ENCODE data around the gene IL6.
"Not testable (repeated sequence)": the region's sequence is repeated elsewhere in the genome, so short reads cannot be mapped to it uniquely, and the experiment has no call there.

The IL6 gene

DNA sequence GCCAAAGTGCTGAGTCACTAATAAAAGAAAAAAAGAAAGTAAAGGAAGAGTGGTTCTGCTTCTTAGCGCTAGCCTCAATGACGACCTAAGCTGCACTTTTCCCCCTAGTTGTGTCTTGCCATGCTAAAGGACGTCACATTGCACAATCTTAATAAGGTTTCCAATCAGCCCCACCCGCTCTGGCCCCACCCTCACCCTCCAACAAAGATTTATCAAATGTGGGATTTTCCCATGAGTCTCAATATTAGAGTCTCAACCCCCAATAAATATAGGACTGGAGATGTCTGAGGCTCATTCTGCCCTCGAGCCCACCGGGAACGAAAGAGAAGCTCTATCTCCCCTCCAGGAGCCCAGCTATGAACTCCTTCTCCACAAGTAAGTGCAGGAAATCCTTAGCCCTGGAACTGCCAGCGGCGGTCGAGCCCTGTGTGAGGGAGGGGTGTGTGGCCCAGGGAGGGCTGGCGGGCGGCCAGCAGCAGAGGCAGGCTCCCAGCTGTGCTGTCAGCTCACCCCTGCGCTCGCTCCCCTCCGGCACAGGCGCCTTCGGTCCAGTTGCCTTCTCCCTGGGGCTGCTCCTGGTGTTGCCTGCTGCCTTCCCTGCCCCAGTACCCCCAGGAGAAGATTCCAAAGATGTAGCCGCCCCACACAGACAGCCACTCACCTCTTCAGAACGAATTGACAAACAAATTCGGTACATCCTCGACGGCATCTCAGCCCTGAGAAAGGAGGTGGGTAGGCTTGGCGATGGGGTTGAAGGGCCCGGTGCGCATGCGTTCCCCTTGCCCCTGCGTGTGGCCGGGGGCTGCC is at the start of gene IL6:
IL6 (plus strand) TSS at position 294 of the 807 bp plus-strand sequence; CDS start at position 357, 63 bp downstream.
- Histone ChIP-seq H3K4me1 (ENCODE audit: insufficient read depth, low read length) (peaks cover 17% of the 10 kb centered on the region), H2AFZ (ENCODE audit: low read depth, low read length) (no peak within 1 kb of the TSS), H3K79me2 (ENCODE audit: insufficient read depth, low read length) (no peaks in the 10 kb centered on the region), H3K27ac (ENCODE audit: low read length) (no peak within 1 kb of the TSS), H3K9me3 (ENCODE audit: insufficient read depth, low read length, severe bottlenecking) (no peaks in the 10 kb centered on the region), H3K4me2 (ENCODE audit: insufficient read depth, low read length) (peak within 1 kb of the TSS; percentile 57), H4K20me1 (ENCODE audit: insufficient read depth, low read length) (no peaks in the 10 kb centered on the region), H3K9ac (ENCODE audit: low read depth, low read length) (no peak within 1 kb of the TSS), H3K36me3 (ENCODE audit: insufficient read depth, low read length) (no peaks in the 10 kb centered on the region), H3K4me3 (ENCODE audit: low read depth in 1 of 2, low read length in 2 of 2) (0 out of 4 replicates have a peak within 1 kb of the TSS, but pooled peaks of 1 of the 2 experiments have one; percentile 29), H3K27me3 (ENCODE audit: insufficient read depth, low read length, poor library complexity) (peaks cover 45% of the 10 kb centered on the region)
- DNase-seq (peak; percentile 71), ATAC-seq (ENCODE audit: insufficient read depth, low read depth) (peak; percentile 85)
- TF ChIP-seq CTCF (IDR thresholded peaks at IDR 0.05; ENCODE audit: borderline replicate concordance, extremely low read depth, low read length, poor library complexity, severe bottlenecking) = no peak

DNA sequence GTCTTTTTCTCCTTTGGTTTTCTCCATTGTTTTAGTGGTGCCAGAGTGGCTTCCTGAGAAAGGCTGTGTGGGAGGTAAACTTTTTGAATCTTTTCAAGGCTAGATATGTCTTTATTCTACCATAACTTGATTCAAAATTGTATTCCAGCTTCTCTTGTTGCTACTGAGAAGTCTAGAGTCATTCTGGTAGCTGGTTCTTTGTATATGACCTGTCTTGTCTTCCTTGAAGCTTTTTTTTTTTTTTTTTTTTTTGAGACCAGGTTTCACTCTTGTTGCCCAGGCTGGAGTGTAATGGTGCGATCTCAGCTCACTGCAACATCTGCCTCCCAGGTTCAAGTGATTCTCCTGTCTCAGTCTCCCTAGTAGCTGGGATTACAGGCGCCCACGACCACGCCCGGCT is 49.7 kb upstream of the IL6 start:
- not testable (repeated sequence) for H3K36me3 ChIP-seq (ENCODE audit: insufficient read depth, low read length); H3K4me2 ChIP-seq (ENCODE audit: insufficient read depth, low read length); H3K4me1 ChIP-seq (ENCODE audit: insufficient read depth, low read length); H3K27ac ChIP-seq (ENCODE audit: low read length); DNase-seq; H3K9me3 ChIP-seq (ENCODE audit: insufficient read depth, low read length, severe bottlenecking); H2AFZ ChIP-seq (ENCODE audit: low read depth, low read length); H3K4me3 ChIP-seq (ENCODE audit: low read depth in 1 of 2, low read length in 2 of 2); H3K9ac ChIP-seq (ENCODE audit: low read depth, low read length); H4K20me1 ChIP-seq (ENCODE audit: insufficient read depth, low read length); ATAC-seq (ENCODE audit: insufficient read depth, low read depth); H3K79me2 ChIP-seq (ENCODE audit: insufficient read depth, low read length)
- peaks cover 14% of the 10 kb centered on the region for H3K27me3 ChIP-seq (ENCODE audit: insufficient read depth, low read length, poor library complexity)

DNA sequence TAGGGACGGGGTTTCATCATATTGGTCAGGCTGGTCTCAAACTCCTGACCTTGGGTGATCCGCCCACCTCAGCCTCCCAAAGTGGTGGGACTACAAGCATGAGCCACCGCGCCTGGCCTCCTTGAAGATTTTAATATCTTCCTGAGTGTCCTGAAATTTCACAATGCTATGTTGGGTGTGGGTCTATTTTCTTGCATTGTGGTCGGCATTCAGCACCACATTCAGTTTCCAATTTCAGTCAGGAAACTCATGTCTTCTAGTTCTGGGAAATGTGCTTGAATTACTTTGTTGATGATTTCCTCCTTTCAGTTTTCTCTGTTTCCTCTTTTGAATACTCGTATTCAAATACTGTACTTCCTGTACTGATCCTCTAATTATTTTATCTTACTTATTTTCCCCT is 49.3 kb upstream of the IL6 start:
- no peak overlapping the region for H3K27ac ChIP-seq (ENCODE audit: low read length)
- no peak for ATAC-seq (ENCODE audit: insufficient read depth, low read depth)
- no peaks in the 10 kb centered on the region for H4K20me1 ChIP-seq (ENCODE audit: insufficient read depth, low read length)

More for the DNA sequence above, 49.3 kb upstream of the IL6 start:
- no peak overlapping the region for H2AFZ ChIP-seq (ENCODE audit: low read depth, low read length)
- TF ChIP-seq CTCF (IDR thresholded peaks at IDR 0.05; ENCODE audit: borderline replicate concordance, extremely low read depth, low read length, poor library complexity, severe bottlenecking) (no peak), EZH2 (IDR thresholded peaks at IDR 0.05; ENCODE audit: borderline replicate concordance, low read depth, low read length, severe bottlenecking) (no peak)
- no peak overlapping the region for H3K4me3 ChIP-seq (ENCODE audit: low read depth in 1 of 2, low read length in 2 of 2)
- DNase-seq = no peak
- H3K9me3 ChIP-seq (ENCODE audit: insufficient read depth, low read length, severe bottlenecking) = no peaks in the 10 kb centered on the region
- no peak overlapping the region for H3K4me2 ChIP-seq (ENCODE audit: insufficient read depth, low read length)
- peaks cover 14% of the 10 kb centered on the region for H3K27me3 ChIP-seq (ENCODE audit: insufficient read depth, low read length, poor library complexity)
- no peaks in the 10 kb centered on the region for H3K36me3 ChIP-seq (ENCODE audit: insufficient read depth, low read length)
- H3K4me1 ChIP-seq (ENCODE audit: insufficient read depth, low read length) = peaks cover 4% of the 10 kb centered on the region; the same call in 1 of the 2 replicates
- H3K79me2 ChIP-seq (ENCODE audit: insufficient read depth, low read length) = no peaks in the 10 kb centered on the region
- H3K9ac ChIP-seq (ENCODE audit: low read depth, low read length) = no peak overlapping the region

Measured in DND-41 (cell line).